Smooth muscle cell (in vitro differentiated cells): ENCODE measurements around the gene GULP1. TPM values are rescaled to one million over a fixed set of nuclear protein-coding genes. Genes with fewer than 3 reads are reported as not detected.
A peak's percentile ranks its signal among the peaks of the same experiment; 100 is the strongest.

Experiments
- DNase-seq: peaks from one replicate; lab custom pipeline; 2025; ENCODE audit not compliant: unreplicated experiment; lab: John Stamatoyannopoulos, UW
- H2AFZ ChIP-seq: fragments of 200-600 bp; sonication (generic); 2 replicates; pipeline ENCODE4 v1.6.0; 2016; ENCODE audit warnings: antibody characterized with exemption, low read depth, mild to moderate bottlenecking
- H3F3A ChIP-seq: fragments of 200-600 bp; sonication (generic); 2 replicates; pipeline ENCODE4 v1.6.0; 2017; ENCODE audit warnings: antibody characterized with exemption, low read depth
- H3K27ac ChIP-seq: fragments of 200-600 bp; sonication (generic); 2 replicates; pipeline ENCODE4 v1.5.1; 2016; ENCODE audit warnings: low read depth, mild to moderate bottlenecking
- H3K27me3 ChIP-seq: fragments of 200-600 bp; sonication (generic); 2 replicates; pipeline ENCODE4 v1.6.1; 2016; ENCODE audit warnings: low read depth, mild to moderate bottlenecking
- H3K36me3 ChIP-seq: fragments of 200-600 bp; sonication (generic); 2 replicates; pipeline ENCODE4 v1.5.1; 2016; ENCODE audit warnings: low read depth
- H3K4me1 ChIP-seq: fragments of 200-600 bp; sonication (generic); 2 replicates; pipeline ENCODE4 v1.5.1; 2016; ENCODE audit warnings: low read depth
- H3K4me2 ChIP-seq: fragments of 200-600 bp; sonication (generic); 2 replicates; pipeline ENCODE4 v1.6.0; 2016; ENCODE audit warnings: mild to moderate bottlenecking
- H3K4me3 ChIP-seq: fragments of 200-600 bp; sonication (generic); 2 replicates; pipeline ENCODE4 v1.5.1; 2016; ENCODE audit warnings: mild to moderate bottlenecking
- H3K79me2 ChIP-seq: fragments of 200-600 bp; sonication (generic); 2 replicates; pipeline ENCODE4 v1.6.0; 2016; ENCODE audit warnings: low read depth, mild to moderate bottlenecking
- H3K9ac ChIP-seq: fragments of 200-600 bp; sonication (generic); 2 replicates; pipeline ENCODE4 v1.6.0; 2016; ENCODE audit warnings: low read depth
- H3K9me3 ChIP-seq: fragments of 200-600 bp; sonication (generic); replicated peaks from 2 replicates; pipeline ENCODE4 v1.5.1; 2016; ENCODE audit warnings: low read depth
- H4K20me1 ChIP-seq: fragments of 200-600 bp; sonication (generic); 2 replicates; pipeline ENCODE4 v1.6.0; 2016; ENCODE audit warnings: low read depth
- CTCF ChIP-seq: fragments of 200-600 bp; sonication (generic); IDR thresholded peaks from 2 replicates; pipeline ENCODE4 v1.5.1; 2017; ENCODE audit warnings: borderline replicate concordance, mild to moderate bottlenecking, antibody characterized with exemption; ENCODE audit not compliant: insufficient read depth, poor library complexity, severe bottlenecking
- WGBS: methylation state at CpG from one replicate; pipeline ENCODE4 v1.1.7; 2016; ENCODE audit warnings: low lambda C conversion rate; 5-methylcytosine and 5-hydroxymethylcytosine counted together
- polyA plus RNA-seq: library from polyadenylated mRNA; unstranded; fragments of >200 nt; fragmentation: Nextera tagmentation; extraction: Ambion mirVana; gene quantifications from 2 replicates; pipeline ENCODE4 v1.2.1, GENCODE V29; 2016
- total RNA-seq: library from RNA; depleted of rRNA; stranded (reverse); fragments of >200 nt; gene quantifications from 2 replicates; pipeline ENCODE4 v1.2.3, GENCODE V29; 2014

Gene GULP1
- total and polyA plus RNA-seq, 2 experiments from 2014 or later, result 40.2 to 115 TPM

GRCh38 chr2:188338463-188338862 lies 46.8 kb downstream of the GULP1 start:
- H3K4me3 ChIP-seq, result no peak overlapping the region
- H4K20me1 ChIP-seq, result peaks cover 4% of the 10 kb centered on the region
- no peak overlapping the region for H2AFZ ChIP-seq
- no peak overlapping the region for H3K9ac ChIP-seq
- H3K4me2 ChIP-seq, result no peak overlapping the region
- H3F3A ChIP-seq, result no peaks in the 10 kb centered on the region
- H3K4me1 ChIP-seq, result peaks cover 19% of the 10 kb centered on the region
- H3K9me3 ChIP-seq, result no peaks in the 10 kb centered on the region
- no peaks in the 10 kb centered on the region for H3K36me3 ChIP-seq
- H3K27me3 ChIP-seq, result no peaks in the 10 kb centered on the region
- WGBS, result 98% methylated on average over 3 of the region's 3 CpGs
- peaks cover 92% of the 10 kb centered on the region for H3K79me2 ChIP-seq
- no peak for TF ChIP-seq CTCF
- no peak for DNase-seq
- no peak overlapping the region for H3K27ac ChIP-seq

- no peaks in the 10 kb centered on the region for H3F3A ChIP-seq
- H2AFZ ChIP-seq, result no peak overlapping the region
- H3K27ac ChIP-seq, result no peak overlapping the region
- no peak overlapping the region for H3K4me3 ChIP-seq
- H3K27me3 ChIP-seq, result no peaks in the 10 kb centered on the region
- WGBS, result 87% methylated on average over 3 of the region's 3 CpGs
- no peak overlapping the region for H3K4me2 ChIP-seq
- DNase-seq, result no peak
- peaks cover 86% of the 10 kb centered on the region for H3K79me2 ChIP-seq
- H3K36me3 ChIP-seq, result no peaks in the 10 kb centered on the region
- H3K9me3 ChIP-seq, result no peaks in the 10 kb centered on the region
- peaks cover 8% of the 10 kb centered on the region for H3K4me1 ChIP-seq
- H3K9ac ChIP-seq, result no peak overlapping the region
- H4K20me1 ChIP-seq, result peaks cover 14% of the 10 kb centered on the region
- TF ChIP-seq CTCF, result no peak
Observed at GRCh38 chr2:188340257-188340656, 48.6 kb downstream of the GULP1 start.

- peak overlapping the region; percentile 35 for H3K27ac ChIP-seq
- peaks cover 18% of the 10 kb centered on the region for H3K4me1 ChIP-seq
- DNase-seq, result no peak
- no peaks in the 10 kb centered on the region for H3K9me3 ChIP-seq
- H3K27me3 ChIP-seq, result no peaks in the 10 kb centered on the region
- H3K4me2 ChIP-seq, result peak overlapping the region; percentile 58
- WGBS, result 52% methylated on average over 3 of the region's 3 CpGs
- no peak overlapping the region for H3K9ac ChIP-seq
- peaks cover 80% of the 10 kb centered on the region for H3K79me2 ChIP-seq
- H3F3A ChIP-seq, result no peaks in the 10 kb centered on the region
- no peak overlapping the region for H3K4me3 ChIP-seq
- no peaks in the 10 kb centered on the region for H3K36me3 ChIP-seq
- no peak overlapping the region for H2AFZ ChIP-seq
- peaks cover 42% of the 10 kb centered on the region for H4K20me1 ChIP-seq
- no peak for TF ChIP-seq CTCF
Observed at GRCh38 chr2:188345020-188345419, 53.3 kb downstream of the GULP1 start.

DNA sequence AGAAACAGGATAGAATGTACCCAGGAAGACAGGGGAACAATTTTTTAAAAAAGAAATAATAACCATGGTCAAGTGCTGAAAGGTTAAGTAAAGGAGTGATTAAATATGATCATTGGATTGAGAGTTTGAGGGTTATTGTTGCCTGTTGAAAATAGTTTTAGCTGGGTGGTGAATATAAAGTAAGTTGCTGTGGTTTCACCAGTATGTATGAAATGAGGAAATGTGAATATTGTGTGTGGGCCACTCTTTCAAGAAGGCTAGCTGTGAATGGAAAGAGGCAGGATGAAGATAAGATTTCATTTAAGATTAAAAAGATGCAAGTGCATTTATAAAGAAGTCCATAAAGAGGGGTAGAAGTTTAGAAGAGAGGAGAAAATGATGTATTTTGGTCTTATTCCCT lies 53.8 kb downstream of the GULP1 start:
- Histone ChIP-seq H3K27me3 (no peaks in the 10 kb centered on the region), H3K9me3 (no peaks in the 10 kb centered on the region), H3K4me3 (no peak overlapping the region), H3F3A (no peaks in the 10 kb centered on the region), H3K9ac (no peak overlapping the region), H2AFZ (no peak overlapping the region), H3K79me2 (peaks cover 80% of the 10 kb centered on the region), H3K36me3 (no peaks in the 10 kb centered on the region), H3K4me1 (peaks cover 18% of the 10 kb centered on the region), H3K4me2 (peak overlapping the region; percentile 58), H4K20me1 (peaks cover 42% of the 10 kb centered on the region), H3K27ac (peak overlapping the region; percentile 35)
- no peak for DNase-seq
- no peak for TF ChIP-seq CTCF
